ENCODE measurements around the gene MSANTD1.

MSANTD1 gene

DNA sequence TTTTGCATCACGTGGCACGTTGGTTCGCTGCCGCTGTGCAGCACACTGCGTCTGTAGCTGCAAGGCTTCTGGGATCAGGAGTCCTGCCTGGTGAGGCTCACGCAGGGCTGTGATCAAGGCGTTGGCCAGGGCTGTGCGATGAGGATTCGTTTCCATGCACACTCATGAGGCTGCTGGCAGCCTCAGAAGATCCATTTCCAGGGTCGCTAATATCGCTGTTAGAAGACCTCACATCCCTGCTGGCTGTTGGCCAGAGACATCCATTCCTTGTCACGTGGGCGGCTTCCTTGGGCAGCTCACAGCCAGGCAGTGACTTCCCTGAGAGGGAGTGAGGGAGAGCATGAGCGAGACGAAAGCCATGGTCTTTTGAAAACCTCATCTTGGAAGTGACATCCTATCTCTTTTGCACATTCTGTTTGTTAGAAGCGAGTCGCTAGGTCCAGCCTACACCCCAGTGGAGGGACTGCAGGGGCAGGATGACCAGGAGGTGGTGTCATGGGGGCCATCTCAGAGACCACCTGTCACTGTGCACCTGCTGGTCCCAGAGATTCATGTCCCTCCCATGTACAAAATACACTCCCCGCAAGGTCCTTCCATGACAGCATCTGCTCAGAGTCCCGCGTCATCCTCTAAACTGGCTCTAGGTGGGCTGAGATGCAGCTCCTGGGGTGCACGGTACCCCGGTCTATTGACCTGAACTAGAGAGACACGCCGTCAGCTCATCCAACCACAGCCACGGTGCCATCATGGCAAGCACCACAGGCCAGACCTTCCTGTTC is 56.1 kb downstream of the MSANTD1 start:
- Histone ChIP-seq H4K20me1 (ENCODE audit: control insufficient read depth, insufficient read depth, low read depth, low read length) (no peaks in the 10 kb centered on the region), H3F3A (ENCODE audit: control insufficient read depth, insufficient read depth) (no peaks in the 10 kb centered on the region), H3K4me1 (ENCODE audit: control insufficient read depth, low read length) (peaks cover 31% of the 10 kb centered on the region), H3K9me2 (replicated peaks; ENCODE audit: control insufficient read depth, low read length) (no peaks in the 10 kb centered on the region), H3K4me2 (ENCODE audit: low read length) (no peak overlapping the region), H3K9me3 (ENCODE audit: control insufficient read depth, insufficient read depth, low read length) (no peaks in the 10 kb centered on the region), H3K79me2 (ENCODE audit: control insufficient read depth, low read length) (no peaks in the 10 kb centered on the region), H3K27ac (ENCODE audit: low read depth, low read length) (no peak overlapping the region), H3K4me3 (ENCODE audit: low read length) (no peak overlapping the region), H3K36me3 (ENCODE audit: control insufficient read depth, low read length) (no peaks in the 10 kb centered on the region), H3K27me3 (ENCODE audit: control insufficient read depth, low read length) (no peaks in the 10 kb centered on the region)
- no peak for TF ChIP-seq EZH2phosphoT487 (IDR thresholded peaks at IDR 0.05; ENCODE audit: borderline replicate concordance, low read length)
- no peak for TF ChIP-seq CTCF (IDR thresholded peaks at IDR 0.05; ENCODE audit: low read depth, low read length, poor library complexity, severe bottlenecking)

- H3K9me2 ChIP-seq (replicated peaks; ENCODE audit: control insufficient read depth, low read length): no peaks in the 10 kb centered on the region
- H3K4me3 ChIP-seq (ENCODE audit: low read length): no peak overlapping the region
- H3K27ac ChIP-seq (ENCODE audit: low read depth, low read length): no peak overlapping the region
- H3K79me2 ChIP-seq (ENCODE audit: control insufficient read depth, low read length): no peaks in the 10 kb centered on the region
- H4K20me1 ChIP-seq (ENCODE audit: control insufficient read depth, insufficient read depth, low read depth, low read length): no peaks in the 10 kb centered on the region
- H3F3A ChIP-seq (ENCODE audit: control insufficient read depth, insufficient read depth): no peaks in the 10 kb centered on the region
- peak overlapping the region; percentile 21; the same call in 1 of the 2 replicates for H3K4me2 ChIP-seq (ENCODE audit: low read length)
- H3K4me1 ChIP-seq (ENCODE audit: control insufficient read depth, low read length): peaks cover 31% of the 10 kb centered on the region
- TF ChIP-seq EZH2phosphoT487 (IDR thresholded peaks at IDR 0.05; ENCODE audit: borderline replicate concordance, low read length) (no peak), CTCF (IDR thresholded peaks at IDR 0.05; ENCODE audit: low read depth, low read length, poor library complexity, severe bottlenecking) (no peak)
- no peaks in the 10 kb centered on the region for H3K27me3 ChIP-seq (ENCODE audit: control insufficient read depth, low read length)
- no peaks in the 10 kb centered on the region for H3K36me3 ChIP-seq (ENCODE audit: control insufficient read depth, low read length)
- H3K9me3 ChIP-seq (ENCODE audit: control insufficient read depth, insufficient read depth, low read length): no peaks in the 10 kb centered on the region
Observed at GRCh38 chr4:3305610-3306371, 56.8 kb downstream of the MSANTD1 start.
